ENCODE results near the gene COIL. TPM values are rescaled to one million over a fixed set of nuclear protein-coding genes. Genes with fewer than 3 reads are reported as not detected.

The COIL gene
- polyA plus RNA-seq (2012; ENCODE audit: missing spikeins): 18.5 TPM

DNA sequence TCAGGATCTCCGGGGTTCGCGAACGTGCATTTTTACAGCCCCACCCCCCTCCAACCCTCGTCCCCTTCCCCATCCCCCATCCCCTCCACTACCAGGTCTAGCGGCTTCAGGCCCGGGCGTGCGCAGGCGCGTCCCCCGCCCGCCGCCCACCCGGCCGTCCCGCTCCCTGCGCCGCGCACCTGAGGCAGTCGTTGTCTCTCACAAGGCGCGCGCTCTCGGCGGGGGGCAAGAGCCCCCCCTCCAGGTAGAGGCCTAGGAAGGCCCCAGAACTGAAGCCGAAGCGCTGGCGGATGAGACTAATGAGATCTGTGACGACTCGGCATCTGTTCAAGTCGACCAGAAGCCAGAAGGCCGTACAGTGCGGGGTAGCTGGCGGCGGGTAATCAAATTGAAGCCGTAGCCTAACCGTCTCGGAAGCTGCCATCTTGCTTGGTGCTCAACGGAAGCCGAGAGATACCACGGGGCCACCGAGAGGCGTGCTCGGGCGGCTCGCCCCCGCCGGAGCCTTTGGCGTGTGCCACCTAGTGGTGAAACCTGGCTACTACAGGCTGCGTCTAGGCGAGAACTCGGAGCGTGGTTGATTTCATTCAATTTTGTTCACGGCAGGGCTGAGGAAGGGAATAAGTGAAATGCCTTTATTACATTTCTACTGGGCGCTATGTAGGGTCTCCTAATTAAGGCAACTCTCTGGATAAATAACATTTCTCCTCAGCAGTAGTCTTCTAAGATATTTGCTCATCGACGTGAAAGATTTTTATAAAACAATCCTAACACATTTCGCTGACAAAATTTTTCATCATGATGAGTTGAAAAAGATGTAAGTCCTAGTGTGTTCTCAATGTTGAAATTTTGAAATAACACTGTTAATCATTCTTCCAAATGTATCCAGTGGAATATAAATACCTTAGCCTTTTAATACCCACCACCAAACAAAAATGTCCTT is at the start of gene COIL:
COIL (minus strand) TSS at position 455 of the 943 bp plus-strand sequence; CDS start at position 424, 31 bp downstream.
- FAIRE-seq (peak; percentile 91), DNase-seq (ENCODE audit: insufficient read length) (peak; percentile 84)

GRCh38 chr17:57010487-57010886 is 49.6 kb upstream of the COIL start:
- FAIRE-seq (no peak), DNase-seq (ENCODE audit: insufficient read length) (no peak)
- TF ChIP-seq POLR2AphosphoS5 (IDR thresholded peaks at IDR 0.05; ENCODE audit: low read depth, low read length) (no peak), TAF1 (IDR thresholded peaks at IDR 0.05; ENCODE audit: borderline replicate concordance, low read depth, low read length) (no peak), POLR2A (IDR thresholded peaks at IDR 0.05; ENCODE audit: low read depth, low read length) (no peak)

More for the DNA sequence above, at the start of gene COIL:
- TF ChIP-seq POLR2A (IDR thresholded peaks at IDR 0.05; ENCODE audit: low read depth, low read length): peak; percentile 83
- peak; percentile 63; the same call in 1 of the 2 replicates for TF ChIP-seq TAF1 (IDR thresholded peaks at IDR 0.05; ENCODE audit: borderline replicate concordance, low read depth, low read length)
- TF ChIP-seq POLR2AphosphoS5 (IDR thresholded peaks at IDR 0.05; ENCODE audit: low read depth, low read length): peak; percentile 88

DNA sequence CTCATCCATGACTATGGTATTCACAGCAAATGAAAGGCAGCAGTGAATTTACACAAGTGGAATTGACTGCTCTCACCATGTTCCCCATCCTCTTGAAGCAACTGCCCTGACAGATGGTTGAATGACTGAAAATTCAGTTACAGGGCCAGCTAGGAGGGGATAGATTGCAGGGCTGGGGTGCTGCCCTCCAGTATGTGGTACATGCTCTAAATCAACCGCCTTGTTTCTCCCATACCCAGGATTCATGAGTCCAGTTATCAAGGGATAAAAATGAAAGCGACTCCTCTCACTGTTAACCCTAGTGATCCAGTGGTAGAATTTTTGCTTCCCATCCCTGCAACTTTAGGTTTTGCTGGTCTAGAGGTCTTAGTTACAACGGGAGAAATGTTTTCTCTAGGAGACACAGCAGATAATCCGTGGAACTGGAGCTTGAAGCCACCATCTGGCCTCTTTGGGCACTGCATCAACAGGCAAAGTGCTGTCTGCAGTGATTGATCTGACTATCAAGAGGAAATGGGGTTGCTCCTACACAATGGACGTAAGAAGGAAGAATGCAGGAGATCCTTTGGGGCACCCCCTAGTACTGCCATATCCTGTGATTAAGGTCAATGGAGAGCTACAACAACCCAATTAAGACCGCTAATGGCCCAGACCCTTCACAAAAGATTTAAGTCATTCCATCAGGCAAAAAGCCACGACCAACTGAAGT is 49.0 kb upstream of the COIL start:
- DNase-seq (ENCODE audit: insufficient read length) (no peak), FAIRE-seq (peak; percentile 75)
- TF ChIP-seq POLR2AphosphoS5 (IDR thresholded peaks at IDR 0.05; ENCODE audit: low read depth, low read length) (no peak), POLR2A (IDR thresholded peaks at IDR 0.05; ENCODE audit: low read depth, low read length) (no peak), TAF1 (IDR thresholded peaks at IDR 0.05; ENCODE audit: borderline replicate concordance, low read depth, low read length) (no peak)

DNA sequence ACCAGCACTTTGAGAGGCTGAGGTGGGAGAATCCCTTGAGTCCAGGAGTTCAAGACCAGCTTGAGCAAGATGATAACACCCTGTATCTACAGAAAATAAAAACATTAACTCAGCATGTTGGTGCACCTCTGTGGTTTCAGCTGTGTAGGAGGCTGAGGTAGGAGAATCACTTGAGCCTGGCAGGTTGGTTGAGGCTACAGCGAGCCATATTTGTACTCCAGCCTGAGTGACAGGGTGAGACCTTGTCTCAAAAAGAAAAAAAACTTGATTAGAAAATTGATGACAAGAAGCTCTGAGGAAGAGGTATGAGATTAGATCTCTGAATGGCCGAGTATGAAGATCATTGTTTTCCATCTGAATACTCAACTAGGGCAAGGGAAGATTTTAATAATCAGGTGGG is 48.1 kb upstream of the COIL start:
- no peak for FAIRE-seq
- DNase-seq (ENCODE audit: insufficient read length): no peak
- TF ChIP-seq TAF1 (IDR thresholded peaks at IDR 0.05; ENCODE audit: borderline replicate concordance, low read depth, low read length) (no peak), POLR2A (IDR thresholded peaks at IDR 0.05; ENCODE audit: low read depth, low read length) (no peak), POLR2AphosphoS5 (IDR thresholded peaks at IDR 0.05; ENCODE audit: low read depth, low read length) (no peak)

- FAIRE-seq: no peak
- TF ChIP-seq TAF1 (IDR thresholded peaks at IDR 0.05; ENCODE audit: borderline replicate concordance, low read depth, low read length) (no peak), POLR2A (IDR thresholded peaks at IDR 0.05; ENCODE audit: low read depth, low read length) (no peak), POLR2AphosphoS5 (IDR thresholded peaks at IDR 0.05; ENCODE audit: low read depth, low read length) (no peak)
- no peak for DNase-seq (ENCODE audit: insufficient read length)
These were observed 45.2 kb upstream of the COIL start for GRCh38 chr17:57006040-57006439.

DNA sequence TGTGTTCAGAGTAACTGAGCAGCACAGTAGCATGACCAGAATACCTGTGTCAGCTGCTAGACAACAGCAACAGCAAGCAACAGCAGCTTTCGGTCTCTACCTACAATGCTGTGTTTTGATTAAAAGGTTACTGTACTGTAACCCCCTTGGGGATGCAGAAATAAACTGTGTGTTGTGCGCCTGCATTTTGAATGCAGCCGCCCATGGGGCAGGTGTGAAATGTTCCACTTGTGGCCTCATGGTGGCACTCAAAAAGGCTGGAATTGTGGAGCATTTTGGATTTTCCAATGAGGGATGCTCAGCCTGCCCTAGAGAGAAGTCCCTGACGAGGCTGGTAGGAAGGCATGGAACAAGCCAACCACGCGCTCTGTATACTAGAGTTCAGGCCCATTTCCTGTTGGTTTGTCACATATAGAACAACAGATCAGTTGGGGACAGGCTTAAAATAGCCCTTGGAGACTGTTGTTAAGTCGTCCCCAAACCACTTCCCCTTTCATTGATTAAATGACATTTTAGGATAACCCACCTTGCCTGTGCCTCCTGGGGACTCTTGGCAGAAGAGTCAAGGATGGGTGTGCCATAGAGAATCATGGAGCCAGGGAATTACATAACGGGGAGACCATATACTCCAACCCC is 44.2 kb upstream of the COIL start:
- TF ChIP-seq POLR2AphosphoS5 (IDR thresholded peaks at IDR 0.05; ENCODE audit: low read depth, low read length) (no peak), TAF1 (IDR thresholded peaks at IDR 0.05; ENCODE audit: borderline replicate concordance, low read depth, low read length) (no peak), POLR2A (IDR thresholded peaks at IDR 0.05; ENCODE audit: low read depth, low read length) (no peak)
- DNase-seq (ENCODE audit: insufficient read length): no peak
- peak; percentile 69 for FAIRE-seq

GRCh38 chr17:57002904-57003303 is 42.1 kb upstream of the COIL start:
- TF ChIP-seq POLR2AphosphoS5 (IDR thresholded peaks at IDR 0.05; ENCODE audit: low read depth, low read length) (no peak), POLR2A (IDR thresholded peaks at IDR 0.05; ENCODE audit: low read depth, low read length) (no peak), TAF1 (IDR thresholded peaks at IDR 0.05; ENCODE audit: borderline replicate concordance, low read depth, low read length) (no peak)
- no peak for DNase-seq (ENCODE audit: insufficient read length)
- no peak for FAIRE-seq

GRCh38 chr17:57001541-57001940 is 40.7 kb upstream of the COIL start:
- FAIRE-seq: no peak
- DNase-seq (ENCODE audit: insufficient read length): no peak
- TF ChIP-seq TAF1 (IDR thresholded peaks at IDR 0.05; ENCODE audit: borderline replicate concordance, low read depth, low read length) (no peak), POLR2A (IDR thresholded peaks at IDR 0.05; ENCODE audit: low read depth, low read length) (no peak), POLR2AphosphoS5 (IDR thresholded peaks at IDR 0.05; ENCODE audit: low read depth, low read length) (no peak)

- FAIRE-seq (no peak), DNase-seq (ENCODE audit: insufficient read length) (no peak)
- TF ChIP-seq TAF1 (IDR thresholded peaks at IDR 0.05; ENCODE audit: borderline replicate concordance, low read depth, low read length) (no peak), POLR2A (IDR thresholded peaks at IDR 0.05; ENCODE audit: low read depth, low read length) (no peak), POLR2AphosphoS5 (IDR thresholded peaks at IDR 0.05; ENCODE audit: low read depth, low read length) (no peak)
These were observed 36.5 kb upstream of the COIL start for GRCh38 chr17:56997313-56997712.

DNA sequence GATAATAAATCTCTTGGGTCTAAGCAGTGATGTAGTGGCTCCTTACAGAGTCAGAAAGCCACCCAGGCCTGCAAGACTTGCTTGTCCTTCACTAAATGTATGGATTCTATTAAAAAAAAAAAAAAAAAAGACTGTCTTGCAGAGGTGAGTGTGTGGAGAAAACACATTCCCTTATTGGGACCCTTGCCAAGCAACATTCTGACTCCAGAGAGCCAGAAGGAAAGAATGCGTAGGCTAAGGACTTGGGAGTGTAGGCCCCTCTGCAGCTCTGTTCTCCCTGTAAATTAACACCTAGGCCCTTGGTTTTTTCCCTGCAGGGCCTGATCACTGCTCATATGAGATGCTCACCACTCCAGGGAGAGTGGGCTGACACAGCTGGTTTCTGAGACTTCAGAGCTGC is 34.9 kb upstream of the COIL start:
- TF ChIP-seq POLR2A (IDR thresholded peaks at IDR 0.05; ENCODE audit: low read depth, low read length): no peak
- TF ChIP-seq POLR2AphosphoS5 (IDR thresholded peaks at IDR 0.05; ENCODE audit: low read depth, low read length): no peak
- no peak for TF ChIP-seq TAF1 (IDR thresholded peaks at IDR 0.05; ENCODE audit: borderline replicate concordance, low read depth, low read length)
- FAIRE-seq (no peak), DNase-seq (ENCODE audit: insufficient read length) (no peak)
